BJ (cell line): Measurements from ENCODE around the gene JPT2. TPM values are rescaled to one million over a fixed set of nuclear protein-coding genes. Genes with fewer than 3 reads are reported as not detected.
A peak's percentile ranks its signal among the peaks of the same experiment; 100 is the strongest.

Experiments used
- CTCF ChIA-PET: fragments of 350-600 bp; formaldehyde crosslinking; extraction: SDS; loops from one replicate; lab custom pipeline; 2021; ENCODE audit warnings: antibody characterized with exemption, inconsistent platforms; lab: Yijun Ruan, JAX
- POLR2A ChIA-PET: fragments of 300-600 bp; sonication (Branson Sonifier 250); formaldehyde crosslinking; extraction: SDS; loops from one replicate; lab custom pipeline; 2021; ENCODE audit warnings: antibody characterized with exemption; lab: Charles Lee
- DNase-seq: peaks from one replicate; pipeline ENCODE4 v3.0.0-alpha.2; 2011; ENCODE audit warnings: low read depth
- H3K27me3 ChIP-seq: 2 replicates; pipeline ENCODE4 v1.6.0; 2011; ENCODE audit warnings: low read length; ENCODE audit not compliant: control insufficient read depth, insufficient read depth
- H3K36me3 ChIP-seq: 2 replicates; pipeline ENCODE4 v1.5.1; 2011; ENCODE audit warnings: low read length; ENCODE audit not compliant: control insufficient read depth, insufficient read depth
- H3K4me3 ChIP-seq: 2 replicates; pipeline ENCODE4 v1.5.1; 2011; ENCODE audit warnings: low read depth, mild to moderate bottlenecking, control low read depth, low read length
- polyA plus RNA-seq: library from polyadenylated mRNA; depleted of rRNA; stranded (reverse); fragments of >200 nt; gene quantifications from 2 replicates; pipeline ENCODE4 v1.2.3, GENCODE V29; 2011
- TF ChIP-seq, protein P1 (sequence below): IDR thresholded peaks from 2 replicates; pipeline ENCODE4 v1.5.1; 2011; ENCODE audit warnings: low read depth, mild to moderate bottlenecking, control low read depth, inconsistent platforms, low read length, moderate library complexity; ENCODE audit not compliant: insufficient read depth

The JPT2 gene
- polyA plus RNA-seq, 1 experiment, result 46.2 TPM

GRCh38 chr16:1744338-1744840, 66.3 kb downstream of the JPT2 start:
- TF ChIP-seq, protein P1, sequence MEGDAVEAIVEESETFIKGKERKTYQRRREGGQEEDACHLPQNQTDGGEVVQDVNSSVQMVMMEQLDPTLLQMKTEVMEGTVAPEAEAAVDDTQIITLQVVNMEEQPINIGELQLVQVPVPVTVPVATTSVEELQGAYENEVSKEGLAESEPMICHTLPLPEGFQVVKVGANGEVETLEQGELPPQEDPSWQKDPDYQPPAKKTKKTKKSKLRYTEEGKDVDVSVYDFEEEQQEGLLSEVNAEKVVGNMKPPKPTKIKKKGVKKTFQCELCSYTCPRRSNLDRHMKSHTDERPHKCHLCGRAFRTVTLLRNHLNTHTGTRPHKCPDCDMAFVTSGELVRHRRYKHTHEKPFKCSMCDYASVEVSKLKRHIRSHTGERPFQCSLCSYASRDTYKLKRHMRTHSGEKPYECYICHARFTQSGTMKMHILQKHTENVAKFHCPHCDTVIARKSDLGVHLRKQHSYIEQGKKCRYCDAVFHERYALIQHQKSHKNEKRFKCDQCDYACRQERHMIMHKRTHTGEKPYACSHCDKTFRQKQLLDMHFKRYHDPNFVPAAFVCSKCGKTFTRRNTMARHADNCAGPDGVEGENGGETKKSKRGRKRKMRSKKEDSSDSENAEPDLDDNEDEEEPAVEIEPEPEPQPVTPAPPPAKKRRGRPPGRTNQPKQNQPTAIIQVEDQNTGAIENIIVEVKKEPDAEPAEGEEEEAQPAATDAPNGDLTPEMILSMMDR, result no peak
- peaks cover 35% of the 10 kb centered on the region for H3K36me3 ChIP-seq
- no peak for DNase-seq
- ChIA-PET POLR2A (no interaction called here), CTCF (interaction anchor here (0.8 to 0.9 kb wide), 2 partner anchors 20 to 38 kb away, joined by 3 read pairs; partner anchors contain the start of gene MAPK8IP3)
- no peak overlapping the region for H3K4me3 ChIP-seq
- H3K27me3 ChIP-seq, result no peaks in the 10 kb centered on the region

GRCh38 chr16:1745181-1745899, 67.3 kb downstream of the JPT2 start:
- no peak overlapping the region for H3K4me3 ChIP-seq
- no peaks in the 10 kb centered on the region for H3K27me3 ChIP-seq
- TF ChIP-seq, protein P1, result no peak
- DNase-seq, result peak; percentile 75
- peaks cover 38% of the 10 kb centered on the region for H3K36me3 ChIP-seq
- CTCF ChIA-PET, result interaction anchor here (0.7 to 1.4 kb wide), 4 partner anchors 12 to 39 kb away, joined by 3 to 5 read pairs (median 3); partner anchors contain the start of genes EME2, MAPK8IP3 and MRPS34
- POLR2A ChIA-PET, result no interaction called here

- DNase-seq, result peak; percentile 37
- CTCF ChIA-PET, result interaction anchor here (0.7 to 1.5 kb wide), 5 partner anchors 12 to 40 kb away, joined by 3 to 5 read pairs (median 3); partner anchors contain the start of genes EME2, MAPK8IP3 and MRPS34
- H3K4me3 ChIP-seq, result no peak overlapping the region
- H3K36me3 ChIP-seq, result peaks cover 36% of the 10 kb centered on the region
- H3K27me3 ChIP-seq, result no peaks in the 10 kb centered on the region
- TF ChIP-seq, protein P1, result no peak
- POLR2A ChIA-PET, result no interaction called here
These were observed 68.0 kb downstream of the JPT2 start for GRCh38 chr16:1745900-1746692.

- no peak overlapping the region for H3K4me3 ChIP-seq
- peaks cover 37% of the 10 kb centered on the region for H3K36me3 ChIP-seq
- ChIA-PET CTCF (interaction anchor here (1.5 kb wide), 1 partner anchor 12 kb away, joined by 3 read pairs; no protein-coding TSS in a partner anchor), POLR2A (no interaction called here)
- TF ChIP-seq, protein P1, result no peak
- no peaks in the 10 kb centered on the region for H3K27me3 ChIP-seq
- no peak for DNase-seq
These were observed 68.7 kb downstream of the JPT2 start for GRCh38 chr16:1746693-1747195.
